ENCODE results near the gene CHM. TPM values are rescaled to one million over a fixed set of nuclear protein-coding genes. Genes with fewer than 3 reads are reported as not detected.
"Not testable (repeated sequence)": the region's sequence is repeated elsewhere in the genome, so short reads cannot be mapped to it uniquely, and the experiment has no call there.

Gene CHM
- total RNA-seq, 2 donors from 2014 or later, result 13.9 to 20.2 TPM

DNA sequence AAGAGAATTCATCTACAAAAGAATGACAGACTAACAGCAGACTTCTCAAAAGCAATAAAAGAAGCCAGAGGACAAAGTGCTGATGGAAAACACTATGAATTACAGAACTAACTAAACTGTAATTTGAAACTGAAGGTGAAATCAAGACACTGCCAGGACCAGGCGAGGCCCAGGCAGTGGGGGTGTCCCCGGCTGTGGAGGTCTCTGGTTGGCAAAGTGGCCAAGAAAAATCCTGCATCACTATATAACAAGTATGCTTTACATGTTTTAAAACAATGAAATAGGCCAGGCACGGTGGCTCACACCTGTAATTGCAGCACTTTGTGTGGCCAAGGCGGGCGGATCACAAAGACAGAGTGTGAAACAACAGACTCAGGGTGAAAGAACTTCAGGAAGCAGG is 32.9 kb downstream of the CHM start:
- TF ChIP-seq, protein P1, sequence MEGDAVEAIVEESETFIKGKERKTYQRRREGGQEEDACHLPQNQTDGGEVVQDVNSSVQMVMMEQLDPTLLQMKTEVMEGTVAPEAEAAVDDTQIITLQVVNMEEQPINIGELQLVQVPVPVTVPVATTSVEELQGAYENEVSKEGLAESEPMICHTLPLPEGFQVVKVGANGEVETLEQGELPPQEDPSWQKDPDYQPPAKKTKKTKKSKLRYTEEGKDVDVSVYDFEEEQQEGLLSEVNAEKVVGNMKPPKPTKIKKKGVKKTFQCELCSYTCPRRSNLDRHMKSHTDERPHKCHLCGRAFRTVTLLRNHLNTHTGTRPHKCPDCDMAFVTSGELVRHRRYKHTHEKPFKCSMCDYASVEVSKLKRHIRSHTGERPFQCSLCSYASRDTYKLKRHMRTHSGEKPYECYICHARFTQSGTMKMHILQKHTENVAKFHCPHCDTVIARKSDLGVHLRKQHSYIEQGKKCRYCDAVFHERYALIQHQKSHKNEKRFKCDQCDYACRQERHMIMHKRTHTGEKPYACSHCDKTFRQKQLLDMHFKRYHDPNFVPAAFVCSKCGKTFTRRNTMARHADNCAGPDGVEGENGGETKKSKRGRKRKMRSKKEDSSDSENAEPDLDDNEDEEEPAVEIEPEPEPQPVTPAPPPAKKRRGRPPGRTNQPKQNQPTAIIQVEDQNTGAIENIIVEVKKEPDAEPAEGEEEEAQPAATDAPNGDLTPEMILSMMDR (IDR thresholded peaks at IDR 0.05), result no peak
- TF ChIP-seq POLR2A (IDR thresholded peaks at IDR 0.05), result no peak
- TF ChIP-seq POLR2AphosphoS5 (IDR thresholded peaks at IDR 0.05), result no peak
- intact Hi-C loops (cut with DNase I), result no loop called here
- H3K27me3 ChIP-seq (replicated peaks; ENCODE audit: insufficient read depth), result no peaks in the 10 kb centered on the region

DNA sequence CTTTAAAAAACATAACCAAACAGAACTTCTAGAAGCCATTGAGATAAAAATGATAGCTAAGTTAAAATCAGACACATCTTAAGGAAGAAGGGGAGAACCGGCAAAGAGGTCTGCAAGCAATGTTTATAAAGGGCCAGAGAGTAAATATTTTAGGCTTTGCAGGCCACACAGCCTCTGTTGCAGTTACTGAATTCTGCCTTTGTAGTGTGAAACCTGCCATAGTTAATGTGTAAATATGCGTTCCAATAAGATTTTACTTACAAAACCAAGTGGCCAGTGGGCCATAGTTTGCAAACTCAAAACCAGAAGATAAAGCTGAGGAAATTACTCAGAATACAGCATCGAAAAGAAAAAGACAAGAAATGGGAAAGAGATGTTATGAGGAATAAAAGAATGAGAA is 33.6 kb downstream of the CHM start:
- H3K4me1 ChIP-seq (replicated peaks), result no peaks in the 10 kb centered on the region
- H3K9me3 ChIP-seq, result no peaks in the 10 kb centered on the region
- no peak for TF ChIP-seq POLR2A (IDR thresholded peaks at IDR 0.05)
- 45% methylated on average over 3 of the region's 3 CpGs for WGBS
- intact Hi-C loops (cut with DNase I), result no loop called here
- no peak overlapping the region for H3K27ac ChIP-seq
- no peaks in the 10 kb centered on the region for H3K36me3 ChIP-seq
- H3K4me3 ChIP-seq, result no peak overlapping the region
- no peaks in the 10 kb centered on the region for H3K27me3 ChIP-seq (replicated peaks; ENCODE audit: insufficient read depth)
- DNase-seq (ENCODE audit: low spot score), result no peak

More for the DNA sequence above, 32.9 kb downstream of the CHM start:
- no peak overlapping the region for H3K4me3 ChIP-seq
- no peaks in the 10 kb centered on the region for H3K9me3 ChIP-seq
- 52% methylated on average over 5 of the region's 5 CpGs for WGBS
- H3K4me1 ChIP-seq (replicated peaks), result no peaks in the 10 kb centered on the region
- H3K27ac ChIP-seq, result no peak overlapping the region
- H3K36me3 ChIP-seq, result no peaks in the 10 kb centered on the region
- DNase-seq (ENCODE audit: low spot score), result no peak

DNA sequence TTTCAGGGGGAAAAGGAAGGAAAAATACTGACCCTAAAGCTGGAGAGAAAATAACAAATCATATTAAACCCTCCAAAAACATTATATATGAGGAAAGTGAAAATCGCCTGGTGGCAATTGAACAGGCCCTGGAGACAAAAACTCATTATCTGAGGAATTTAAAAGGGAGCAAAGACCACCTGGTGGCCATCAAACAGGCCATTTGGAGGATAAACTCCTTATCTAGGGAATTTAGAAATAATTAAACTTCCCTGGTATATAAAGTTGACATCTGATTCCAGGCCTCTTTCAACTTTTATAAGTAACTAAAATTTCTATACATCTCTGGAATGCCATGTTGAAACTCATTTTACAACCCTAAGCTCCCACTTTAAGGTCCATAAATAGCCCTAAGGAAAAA is 35.2 kb downstream of the CHM start:
- Histone ChIP-seq H3K27me3 (replicated peaks; ENCODE audit: insufficient read depth) (no peaks in the 10 kb centered on the region), H3K4me3 (no peak overlapping the region), H3K36me3 (no peaks in the 10 kb centered on the region), H3K27ac (no peak overlapping the region), H3K9me3 (no peaks in the 10 kb centered on the region), H3K4me1 (replicated peaks) (no peaks in the 10 kb centered on the region)
- intact Hi-C loops (cut with DNase I), result no loop called here
- TF ChIP-seq POLR2AphosphoS5 (IDR thresholded peaks at IDR 0.05) (no peak), POLR2A (IDR thresholded peaks at IDR 0.05) (no peak)
- TF ChIP-seq, protein P1 (IDR thresholded peaks at IDR 0.05), result no peak
- 100% methylated on average over 1 of the region's 1 CpG for WGBS
- no peak for DNase-seq (ENCODE audit: low spot score)

DNA sequence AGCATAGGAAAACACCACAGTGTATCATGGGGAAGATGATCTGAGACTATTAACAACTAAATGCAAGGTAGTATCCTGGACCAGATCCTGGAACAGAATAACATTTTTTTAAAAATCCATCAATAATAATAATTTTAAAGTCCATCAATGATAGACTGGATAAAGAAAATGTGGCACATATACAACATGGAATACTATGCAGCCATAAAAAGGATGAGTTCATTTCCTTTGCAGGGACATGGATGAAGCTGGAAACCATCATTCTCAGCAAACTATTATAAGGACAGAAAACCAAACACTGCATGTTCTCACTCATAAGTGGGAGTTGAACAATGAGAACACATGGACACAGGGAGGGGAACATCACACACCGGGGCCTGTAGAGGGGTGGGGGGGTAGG is 37.6 kb downstream of the CHM start:
- intact Hi-C loops (cut with DNase I); H3K27me3 ChIP-seq (replicated peaks; ENCODE audit: insufficient read depth); H3K36me3 ChIP-seq; DNase-seq (ENCODE audit: low spot score); H3K4me3 ChIP-seq; H3K4me1 ChIP-seq (replicated peaks); H3K9me3 ChIP-seq; H3K27ac ChIP-seq: not testable (repeated sequence)
- WGBS, result 100% methylated on average over 1 of the region's 1 CpG

DNA sequence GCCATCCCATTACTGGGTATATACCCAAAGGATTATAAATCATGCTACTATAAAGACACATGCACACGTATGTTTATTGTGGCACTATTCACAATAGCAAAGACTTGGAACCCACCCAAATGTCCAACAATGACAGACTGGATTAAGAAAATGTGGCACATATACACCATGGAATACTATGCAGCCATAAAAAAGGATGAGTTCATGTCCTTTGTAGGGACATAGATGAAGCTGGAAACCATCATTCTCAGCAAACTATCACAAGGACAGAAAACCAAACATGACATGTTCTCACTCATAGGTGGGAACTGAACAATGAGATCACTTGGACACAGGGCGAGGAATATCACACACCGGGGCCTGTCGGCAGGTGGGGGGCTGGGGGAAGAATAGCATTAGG is 39.5 kb downstream of the CHM start:
- intact Hi-C loops (cut with DNase I); H3K27ac ChIP-seq; H3K36me3 ChIP-seq; H3K27me3 ChIP-seq (replicated peaks; ENCODE audit: insufficient read depth); H3K9me3 ChIP-seq; H3K4me1 ChIP-seq (replicated peaks); H3K4me3 ChIP-seq; DNase-seq (ENCODE audit: low spot score): not testable (repeated sequence)
- 92% methylated on average over 4 of the region's 4 CpGs for WGBS

DNA sequence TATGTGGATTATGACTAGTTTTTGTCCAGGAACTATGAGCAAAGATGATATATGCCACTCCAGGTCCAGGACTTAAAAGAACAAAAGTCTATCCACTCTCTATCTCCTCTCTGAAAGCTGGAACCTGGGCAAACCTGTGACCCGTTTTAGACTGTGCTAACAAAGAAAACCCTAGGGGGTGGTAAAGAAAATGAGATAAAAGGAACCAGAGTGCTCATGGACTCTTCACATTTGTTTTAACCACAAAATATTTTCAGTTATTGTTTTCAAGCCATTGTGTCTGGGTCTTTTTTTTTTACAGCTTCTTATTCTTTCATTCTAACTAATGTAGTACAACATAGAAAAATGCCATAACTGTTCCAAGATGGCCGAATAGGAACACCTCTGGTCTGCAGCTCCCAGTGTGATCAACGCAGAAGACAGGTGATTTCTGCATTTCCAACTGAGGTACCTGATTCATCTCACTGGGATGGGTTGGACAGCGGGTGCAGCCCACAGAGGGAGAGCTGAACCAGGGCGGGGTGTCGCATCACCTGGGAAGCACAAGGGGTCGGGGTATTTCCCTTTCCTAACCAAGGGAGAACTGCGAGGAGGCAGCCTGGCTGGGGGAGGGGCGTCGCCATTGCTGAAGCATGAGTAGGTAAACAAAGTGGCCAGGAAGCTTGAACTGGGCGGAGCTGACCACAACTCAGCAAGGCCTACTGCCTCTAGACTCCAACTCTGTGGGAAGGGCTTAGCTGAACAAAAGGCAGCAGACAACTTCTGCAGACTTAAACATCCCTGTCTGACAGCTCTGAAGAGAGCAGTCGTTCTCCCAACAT is 45.1 kb downstream of the CHM start:
- no peak overlapping the region for H3K27ac ChIP-seq
- no peaks in the 10 kb centered on the region for H3K9me3 ChIP-seq
- no peaks in the 10 kb centered on the region for H3K36me3 ChIP-seq
- TF ChIP-seq, protein P1 (IDR thresholded peaks at IDR 0.05), result no peak
- TF ChIP-seq POLR2A (IDR thresholded peaks at IDR 0.05), result no peak
- no peak for TF ChIP-seq POLR2AphosphoS5 (IDR thresholded peaks at IDR 0.05)
- 69% methylated on average over 12 of the region's 12 CpGs for WGBS
- intact Hi-C loops (cut with DNase I), result no loop called here
- DNase-seq (ENCODE audit: low spot score), result no peak
- H3K4me1 ChIP-seq (replicated peaks), result no peaks in the 10 kb centered on the region
- H3K27me3 ChIP-seq (replicated peaks; ENCODE audit: insufficient read depth), result no peaks in the 10 kb centered on the region
- H3K4me3 ChIP-seq, result no peak overlapping the region
